ENCODE measurements around the gene PDE4C.

DNA sequence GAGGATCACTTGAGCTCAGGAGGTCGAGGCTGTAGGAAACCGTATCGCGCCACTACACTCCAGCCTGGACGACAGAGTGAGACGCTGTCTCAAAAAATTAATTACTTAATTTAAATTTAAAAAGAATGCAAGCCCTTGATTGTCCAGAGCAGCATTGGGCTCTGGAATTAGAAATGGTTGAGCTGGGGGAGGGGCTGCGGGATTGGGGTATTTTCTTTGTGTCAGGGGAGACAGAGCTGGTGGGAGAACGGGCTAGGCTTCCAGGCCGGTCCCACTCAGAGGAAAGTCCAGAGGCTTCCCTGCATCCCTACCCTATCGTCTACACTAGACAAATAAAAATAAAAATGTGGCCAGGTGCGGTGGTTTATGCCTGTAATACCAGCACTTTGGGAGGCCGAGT lies 20.2 kb downstream of the PDE4C start:
- TF ChIP-seq CTCF (conservative IDR thresholded peaks at IDR 0.05 in 1 of 2, IDR thresholded peaks at IDR 0.05 in 1 of 2; ENCODE audit: low read depth in 1 of 2, low read length in 2 of 2) (no peak), EZH2 (IDR thresholded peaks at IDR 0.05; ENCODE audit: low read length, missing control alignments) (no peak)

Data from fibroblast of lung (primary cell).